ENCODE results near the gene HADH.
"Not testable (repeated sequence)": the region's sequence is repeated elsewhere in the genome, so short reads cannot be mapped to it uniquely, and the experiment has no call there.

Gene HADH

GRCh38 chr4:108031427-108032083 is 41.9 kb downstream of the HADH start:
- peak; percentile 56 for DNase-seq

GRCh38 chr4:108033348-108033747 is 43.7 kb downstream of the HADH start:
- no peak for DNase-seq

- no peak for DNase-seq
Measured at GRCh38 chr4:108034565-108034964, 44.9 kb downstream of the HADH start.

GRCh38 chr4:108035691-108036090 is 46.0 kb downstream of the HADH start:
- DNase-seq = no peak

GRCh38 chr4:108036213-108036612 is 46.5 kb downstream of the HADH start:
- peak; percentile 65 for DNase-seq

- DNase-seq = peak; percentile 38
Measured at GRCh38 chr4:108037884-108038283, 48.2 kb downstream of the HADH start.

GRCh38 chr4:108042927-108043326 is 53.2 kb downstream of the HADH start:
- no peak for DNase-seq

GRCh38 chr4:108043526-108043925 is 53.8 kb downstream of the HADH start:
- DNase-seq = no peak

GRCh38 chr4:108044951-108045686 is 55.4 kb downstream of the HADH start:
- DNase-seq = no peak

- no peak for DNase-seq
Measured at GRCh38 chr4:108045687-108046024, 56.0 kb downstream of the HADH start.

GRCh38 chr4:108047199-108047598 is 57.5 kb downstream of the HADH start:
- DNase-seq = no peak

- no peak for DNase-seq
Measured at GRCh38 chr4:108048157-108048556, 58.5 kb downstream of the HADH start.

- no peak for DNase-seq
Measured at GRCh38 chr4:108048997-108049396, 59.3 kb downstream of the HADH start.

- peak; percentile 45 for DNase-seq
Measured at GRCh38 chr4:108049406-108049805, 59.7 kb downstream of the HADH start.

- not testable (repeated sequence) for DNase-seq
Measured at GRCh38 chr4:108050166-108051111, 60.8 kb downstream of the HADH start.

GRCh38 chr4:108051343-108051742 is 61.7 kb downstream of the HADH start:
- DNase-seq = no peak

- no peak for DNase-seq
Measured at GRCh38 chr4:108052558-108053120, 63.0 kb downstream of the HADH start.

GRCh38 chr4:108053251-108053711 is 63.6 kb downstream of the HADH start:
- DNase-seq = no peak

GRCh38 chr4:108054025-108054638 is 64.4 kb downstream of the HADH start:
- no peak for DNase-seq

- DNase-seq = no peak
Measured at GRCh38 chr4:108055787-108056186, 66.1 kb downstream of the HADH start.

GRCh38 chr4:108056418-108056817 is 66.7 kb downstream of the HADH start:
- DNase-seq = no peak

GRCh38 chr4:108058685-108059440 is 69.2 kb downstream of the HADH start:
- DNase-seq = no peak

All from activated CD4-positive, alpha-beta T cell treated with anti-CD3 and anti-CD28 coated beads, Interleukin-10, Interleukin-2, amounts not matched to agents 100 ng/mL and 50 ng/mL, durations not matched to agents 16 hours and 8 hours (primary cell).